SKM-1 treated with dmso at 0.1 percent for 144 hours (cell line): ENCODE results near the gene TYMP.

Experiments
- DNase-seq: peaks from one replicate; lab custom pipeline; 2025; ENCODE audit not compliant: unreplicated experiment; lab: John Stamatoyannopoulos, UW

The TYMP gene

DNA sequence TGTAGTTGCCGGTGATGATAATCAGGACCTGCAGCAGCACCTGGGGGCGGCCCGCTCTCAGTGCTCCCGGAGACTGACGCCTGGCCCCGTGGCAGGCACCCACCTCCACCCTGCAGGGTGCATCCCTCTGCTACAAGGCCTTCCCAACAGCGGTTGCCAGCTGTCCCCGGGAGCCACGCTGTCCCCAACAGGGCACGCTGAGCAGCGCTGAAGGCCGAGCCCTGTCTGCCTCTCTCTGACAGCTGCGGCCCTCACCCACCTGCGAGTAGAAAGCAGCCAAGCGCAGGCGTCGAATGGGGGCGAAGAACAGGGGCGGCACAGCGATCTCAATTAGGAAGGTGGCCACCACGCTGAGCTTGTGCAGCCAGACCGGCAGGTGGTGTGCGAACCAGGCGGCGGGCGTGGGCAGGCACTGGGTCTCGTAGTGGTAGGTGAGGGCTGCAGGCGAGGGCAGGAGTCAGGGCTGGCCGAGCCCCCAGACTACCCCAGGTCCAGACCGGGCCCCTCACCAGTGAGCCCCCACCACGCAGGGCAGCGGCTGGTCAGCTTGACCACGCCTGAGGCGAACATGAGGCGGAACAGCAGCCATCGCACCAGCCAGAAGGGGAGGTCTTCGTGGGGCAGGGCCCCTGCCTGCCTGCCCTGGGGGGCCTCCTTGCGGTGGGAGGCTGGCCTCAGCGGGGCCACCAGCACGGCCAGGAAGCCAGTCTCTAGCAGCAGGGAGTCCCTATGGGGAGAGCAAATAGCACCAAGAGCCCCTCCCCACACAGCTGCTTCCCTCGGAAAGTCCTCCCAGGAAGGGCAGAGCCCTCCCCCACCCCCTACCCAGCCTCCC, 23.8 kb downstream of the TYMP start:
- DNase-seq = no peak

DNA sequence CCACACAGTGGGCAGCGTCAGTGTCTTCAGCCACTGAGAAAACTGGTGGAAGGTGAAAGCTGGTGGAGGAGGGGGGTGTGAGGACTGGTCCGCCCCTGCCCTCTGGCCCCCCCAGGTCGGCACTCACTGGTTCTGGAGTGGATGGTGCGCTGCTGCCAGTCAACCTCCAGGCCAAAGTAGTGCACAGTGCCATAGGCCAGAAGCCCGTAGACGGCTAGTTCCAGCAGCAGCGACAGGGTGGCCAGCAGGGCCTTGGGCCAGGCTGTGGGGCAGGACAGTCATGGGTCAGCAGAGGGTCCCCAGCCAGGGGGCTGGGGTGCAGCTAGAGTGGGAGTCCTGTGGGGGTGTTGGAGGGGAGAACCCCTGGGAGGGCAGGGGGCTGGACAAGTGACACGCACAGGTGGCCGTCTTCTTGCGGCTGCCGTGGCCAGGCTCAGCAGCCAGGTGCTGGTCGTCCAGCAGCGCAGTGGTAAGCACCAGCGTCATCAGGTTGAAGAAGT, 24.5 kb downstream of the TYMP start:
- no peak for DNase-seq

DNA sequence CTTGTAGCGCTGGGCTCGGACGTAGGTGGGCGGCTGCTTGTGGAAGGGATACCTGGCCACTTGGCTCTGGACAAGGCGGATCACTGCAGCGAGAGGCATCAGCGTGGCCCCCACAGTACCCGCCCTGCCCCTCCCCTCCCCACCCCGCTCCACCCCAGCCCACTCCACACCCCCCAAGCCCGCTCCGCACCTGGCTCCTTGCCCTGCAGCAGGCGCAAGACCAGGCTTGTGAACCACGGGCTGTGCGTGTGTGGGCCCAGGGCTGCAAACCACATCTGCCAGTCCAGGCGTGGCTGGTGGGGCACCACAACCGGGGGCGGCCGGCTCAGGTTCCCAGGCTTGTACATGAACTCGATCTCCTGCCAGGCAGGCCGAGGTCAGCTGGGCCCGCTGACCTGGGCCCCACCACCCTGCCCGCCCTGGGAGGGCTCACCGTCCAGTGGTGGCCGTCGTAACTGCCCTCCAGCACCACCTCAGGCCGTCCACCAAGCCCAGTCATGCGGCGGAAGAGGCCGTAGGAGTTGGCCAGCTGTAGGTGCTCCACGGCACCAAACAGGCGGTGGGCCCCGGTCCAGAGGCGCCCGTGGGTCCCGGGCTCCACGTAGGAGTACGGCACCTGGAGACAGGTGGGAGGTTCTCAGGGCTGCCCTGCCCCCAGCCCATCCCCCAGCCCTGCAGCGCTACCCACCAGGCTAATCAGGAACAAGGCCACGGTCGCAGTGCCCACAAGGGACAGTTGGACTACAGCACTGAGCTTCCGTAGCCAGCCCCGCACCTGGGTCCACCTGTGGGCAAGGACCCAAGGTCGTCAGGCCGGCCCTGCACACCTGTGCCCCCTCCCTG, 25.2 kb downstream of the TYMP start:
- DNase-seq = no peak

DNA sequence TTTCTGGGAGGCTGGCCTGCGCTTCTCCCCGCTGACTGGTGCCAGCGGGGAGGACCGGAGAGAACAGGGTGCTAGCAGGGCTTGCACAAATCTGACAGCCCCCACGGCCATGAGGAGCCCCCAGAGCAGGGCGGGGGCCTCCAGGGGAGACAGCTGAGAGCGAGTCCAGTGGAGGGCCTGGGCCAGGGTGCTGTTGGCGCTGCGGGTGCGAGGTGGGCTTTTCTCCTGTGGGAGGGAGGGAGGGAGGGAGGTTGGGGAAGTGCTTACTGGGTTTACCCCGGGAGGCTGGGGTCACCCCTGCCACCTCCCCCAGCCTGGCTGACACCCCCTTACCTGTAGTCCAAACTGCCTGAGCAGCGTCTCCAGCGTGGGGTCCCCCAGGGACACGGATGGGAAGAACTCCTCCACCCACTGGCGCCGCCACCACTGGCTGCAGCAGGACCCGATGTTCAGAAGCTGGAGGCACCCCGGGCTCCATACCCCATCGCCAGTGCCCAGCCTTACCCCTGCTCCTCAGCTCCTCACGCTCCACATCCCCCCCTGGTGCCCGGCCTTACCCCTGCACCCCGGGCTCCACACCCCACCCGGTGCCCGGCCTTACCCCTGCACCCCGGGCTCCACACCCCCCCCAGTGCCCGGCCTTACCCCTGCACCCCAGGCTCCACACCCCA, 26.2 kb downstream of the TYMP start:
- no peak for DNase-seq

GRCh38 chr22:50502628-50503474, 27.0 kb downstream of the TYMP start:
- DNase-seq = no peak

DNA sequence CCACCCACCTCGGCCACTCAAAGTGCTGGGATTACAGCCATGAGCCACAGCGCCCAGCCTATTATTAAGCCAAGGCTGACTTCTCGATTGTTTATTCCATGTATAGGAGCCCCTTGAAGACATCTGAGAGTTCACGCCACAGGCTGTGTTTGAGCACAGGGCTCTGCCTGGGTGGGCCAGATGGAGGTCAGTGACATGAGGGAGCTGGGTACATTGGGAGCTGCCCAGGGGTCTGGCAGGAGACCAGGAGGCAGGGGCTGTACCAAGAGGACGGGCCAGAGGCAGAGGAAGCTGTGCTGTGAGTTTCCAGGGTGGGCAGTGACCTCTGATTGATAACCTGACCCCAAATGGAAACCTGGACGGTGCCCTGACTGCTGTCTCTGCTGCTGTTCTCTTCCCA, 27.7 kb downstream of the TYMP start:
- DNase-seq = no peak

DNA sequence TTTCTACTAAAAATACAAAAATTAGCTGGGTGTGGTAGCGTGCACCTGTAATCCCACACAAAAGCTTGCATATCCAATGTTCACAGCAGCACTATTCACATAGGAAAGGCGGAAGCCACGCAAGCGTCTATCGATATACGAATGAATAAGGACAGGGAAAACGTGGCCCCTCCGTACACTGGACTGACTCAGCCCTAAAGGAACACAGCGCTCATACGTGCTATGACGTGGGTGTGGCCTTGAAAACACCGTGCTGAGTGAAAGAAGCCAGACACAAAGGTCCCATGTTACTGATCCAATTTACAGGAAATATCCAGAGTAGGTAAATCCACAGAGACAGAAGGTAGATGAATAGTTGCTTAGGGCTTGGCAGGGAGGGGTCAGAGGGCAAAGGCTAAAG, 29.4 kb downstream of the TYMP start:
- DNase-seq = no peak

DNA sequence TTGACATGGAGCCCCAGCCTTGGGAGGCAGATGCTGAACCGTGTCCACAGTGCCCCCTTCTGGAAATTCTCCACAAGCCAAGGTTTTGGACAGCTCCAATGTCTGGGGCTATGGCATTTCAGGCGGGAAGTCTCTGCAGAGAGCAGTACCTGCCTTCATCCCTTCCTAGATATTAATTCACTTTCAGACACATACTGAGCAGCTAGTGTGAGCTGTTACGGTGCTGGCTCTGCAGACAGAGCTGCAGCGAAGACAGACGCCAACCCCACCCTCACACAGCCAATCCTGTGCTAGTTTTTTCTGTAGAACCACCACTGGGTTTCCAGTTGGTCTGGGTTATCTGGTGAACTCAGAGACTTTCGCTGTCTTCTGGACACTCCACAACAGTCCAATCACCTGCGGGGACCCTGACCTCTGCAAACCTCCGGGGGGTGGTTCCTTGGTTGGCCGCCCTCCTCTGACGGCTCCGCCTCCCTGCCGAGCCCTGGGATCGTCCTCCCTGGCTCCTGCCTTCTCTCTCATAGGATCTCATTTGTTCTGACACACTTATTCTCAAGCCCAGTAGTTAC, 31.4 kb downstream of the TYMP start:
- peak; percentile 66 for DNase-seq

DNA sequence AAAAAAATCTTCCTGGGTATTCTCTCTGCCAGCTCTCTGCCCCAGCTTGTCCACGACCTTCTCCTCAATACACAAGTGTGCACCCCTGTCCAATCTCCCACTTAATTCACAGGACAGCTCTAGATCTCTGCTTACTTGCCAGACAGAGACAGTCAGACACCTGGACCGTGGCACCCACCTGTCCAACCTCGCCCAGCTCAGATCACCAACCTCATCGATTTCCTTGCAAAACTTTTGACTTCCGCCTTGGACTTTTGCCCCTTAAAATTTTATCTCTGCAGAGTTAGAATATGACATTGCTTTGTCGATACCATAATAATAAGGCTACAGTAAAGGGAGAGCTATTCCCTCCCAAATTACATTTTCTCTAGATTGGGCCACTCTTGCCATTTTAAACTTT, 32.7 kb downstream of the TYMP start:
- no peak for DNase-seq

DNA sequence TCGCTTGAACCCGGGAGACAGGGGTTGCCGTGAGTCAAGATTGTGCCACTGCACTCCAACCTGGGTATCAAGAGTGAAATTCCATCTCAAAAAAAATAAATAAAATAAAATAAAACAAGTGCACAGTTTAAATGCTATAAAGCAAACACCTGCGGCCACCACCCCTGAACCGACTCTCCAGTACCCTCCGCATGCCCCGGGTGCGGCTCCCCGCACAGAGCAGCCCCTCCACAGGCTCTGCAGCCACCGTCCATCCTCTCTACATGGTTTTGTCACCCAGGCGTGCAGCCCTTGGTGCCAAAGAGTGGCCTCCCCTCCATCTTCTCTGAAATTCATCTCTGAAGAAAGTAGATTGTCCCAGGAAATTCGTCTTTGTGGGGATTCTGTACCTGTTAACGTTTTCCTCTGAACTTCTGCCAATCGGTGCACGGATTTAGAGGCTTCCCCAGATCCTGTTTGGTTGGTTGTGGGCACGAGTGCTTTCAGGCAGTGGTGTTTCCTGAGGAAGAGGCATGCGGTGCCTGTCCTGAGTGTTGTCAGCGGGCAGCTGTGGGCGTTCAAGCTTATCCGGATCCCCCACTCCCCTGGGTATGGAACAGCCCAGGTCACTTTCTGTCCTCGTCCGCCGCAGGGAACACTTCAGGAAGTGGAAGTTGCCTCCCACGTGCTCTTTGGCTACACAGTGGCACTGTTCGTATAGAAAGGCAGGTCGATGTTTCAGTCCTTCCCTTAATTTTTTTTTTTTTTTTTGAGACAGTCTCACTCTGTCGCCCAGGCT, 39.1 kb downstream of the TYMP start:
- DNase-seq = no peak

DNA sequence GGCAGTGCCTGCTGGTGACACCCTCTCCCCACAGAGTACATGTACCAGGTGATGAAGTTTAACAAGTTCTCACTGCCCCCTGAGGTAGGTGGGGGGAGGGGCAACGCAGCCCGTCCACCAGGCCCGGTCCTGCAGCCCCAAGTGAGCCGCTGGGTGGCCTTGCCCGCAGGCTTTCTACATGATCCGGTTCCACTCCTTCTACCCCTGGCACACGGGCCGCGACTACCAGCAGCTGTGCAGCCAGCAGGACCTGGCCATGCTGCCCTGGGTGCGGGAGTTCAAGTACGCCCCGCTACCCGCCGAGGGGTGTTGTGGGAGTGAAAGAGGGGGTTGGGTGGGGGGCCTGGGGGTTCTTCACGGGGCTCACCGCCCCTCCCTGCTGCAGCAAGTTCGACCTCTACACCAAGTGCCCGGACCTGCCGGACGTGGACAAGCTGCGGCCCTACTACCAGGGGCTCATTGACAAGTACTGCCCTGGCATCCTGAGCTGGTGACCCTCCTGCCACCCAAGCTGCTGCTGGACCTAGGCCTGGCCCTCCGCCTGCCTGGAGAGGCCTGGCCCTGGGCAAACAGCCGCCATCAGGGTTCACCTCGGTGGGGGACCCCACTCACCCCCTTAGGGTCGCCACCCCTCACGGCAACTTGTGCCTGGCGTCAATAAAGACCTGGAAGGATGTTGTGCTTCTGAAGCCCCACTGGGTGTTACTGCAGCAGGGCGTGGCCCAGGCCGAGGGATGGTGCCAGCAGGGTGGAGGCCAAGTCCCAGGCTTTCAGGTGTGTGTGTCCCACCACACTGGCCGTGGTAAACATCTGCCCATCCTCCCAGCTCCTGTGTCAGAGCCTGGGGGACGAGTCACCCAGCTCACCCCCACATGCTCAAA, 40.2 kb downstream of the TYMP start:
- no peak for DNase-seq

DNA sequence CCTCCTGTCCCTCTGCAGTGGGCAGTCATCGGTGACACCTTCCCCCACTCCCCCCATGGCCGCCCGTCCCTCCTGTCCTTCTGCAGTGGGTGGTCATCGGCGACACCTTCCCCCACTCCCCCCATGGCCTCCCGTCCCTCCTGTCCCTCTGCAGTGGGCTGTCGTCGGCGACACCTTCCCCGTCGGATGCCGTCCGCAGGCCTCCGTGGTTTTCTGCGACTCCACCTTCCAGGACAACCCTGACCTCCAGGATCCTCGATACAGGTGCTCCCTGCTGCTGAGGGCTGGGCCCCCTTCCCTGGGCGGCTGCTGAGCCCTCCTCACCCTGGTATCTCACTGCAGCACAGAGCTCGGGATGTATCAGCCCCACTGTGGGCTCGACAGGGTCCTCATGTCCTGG, 40.9 kb downstream of the TYMP start:
- DNase-seq = no peak

GRCh38 chr22:50488006-50488677, 41.7 kb downstream of the TYMP start:
- DNase-seq = no peak

DNA sequence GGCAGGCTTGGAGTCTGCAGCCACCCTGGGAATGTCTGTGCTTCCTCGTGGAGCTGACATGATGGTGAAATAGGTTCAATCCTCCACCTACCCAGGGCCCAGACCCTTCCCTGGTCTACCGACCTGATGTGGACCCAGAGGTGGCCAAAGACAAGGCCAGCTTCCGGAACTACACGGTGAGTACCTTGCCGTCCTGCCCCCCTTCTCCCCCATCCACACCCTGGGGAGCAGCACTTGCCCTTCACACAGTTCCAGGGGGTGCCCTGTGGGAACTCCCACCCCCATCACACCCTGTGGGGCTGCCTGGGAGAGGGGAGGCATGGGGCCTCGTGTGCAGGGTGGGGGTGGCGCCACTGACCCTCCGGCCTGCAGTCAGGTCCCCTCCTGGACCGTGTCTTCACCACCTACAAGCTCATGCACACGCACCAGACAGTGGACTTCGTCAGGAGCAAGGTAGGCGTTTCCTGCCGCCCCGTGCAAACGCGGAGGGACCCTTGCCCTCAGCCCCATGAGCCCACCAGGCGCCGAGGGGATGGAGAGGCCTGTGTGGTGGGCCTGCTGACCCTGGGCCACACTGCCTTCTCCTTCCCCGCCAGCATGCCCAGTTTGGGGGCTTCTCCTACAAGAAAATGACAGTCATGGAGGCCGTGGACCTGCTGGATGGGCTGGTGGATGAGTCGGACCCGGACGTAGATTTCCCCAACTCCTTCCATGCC, 42.4 kb downstream of the TYMP start:
- DNase-seq = no peak

GRCh38 chr22:50486561-50487289, 43.1 kb downstream of the TYMP start, which contains the start of gene MIOX:
Gene MIOX (plus strand): TSS chr22:50486859. CDS start chr22:50486898, 39 bp downstream.
- DNase-seq = no peak
